HCT116 (cell line): ENCODE measurements around the gene GRIA1. TPM values are rescaled to one million over a fixed set of nuclear protein-coding genes. Genes with fewer than 3 reads are reported as not detected.

ENCODE experiments used
- ATAC-seq: fragments of 200-7000 bp; cut with Tn5 transposase; 2 replicates; pipeline ENCODE4 v1.9.1; 2020; ENCODE audit warnings: mild to moderate bottlenecking, moderate library complexity
- BruUV-seq: library from RNA; stranded (reverse); fragments of 400-500 nt; replicated peaks from 2 replicates; lab custom pipeline; 2021; lab: Mats Ljungman, UMichigan
- CTCF ChIA-PET: fragments of 300-600 bp; sonication (Branson Sonifier 250); formaldehyde crosslinking; loops from one replicate; lab custom pipeline; 2021; ENCODE audit warnings: antibody characterized with exemption; lab: Charles Lee
- POLR2A ChIA-PET: fragments of 300-600, 350-600 bp; sonication (Branson Sonifier 250); formaldehyde crosslinking; loops from one replicate; lab custom pipeline; 2021; ENCODE audit warnings: antibody characterized with exemption; lab: Charles Lee
- RAD21 ChIA-PET, 2 experiments: fragments of 300-600 bp; sonication (Branson Sonifier 250); formaldehyde crosslinking; loops; one replicate each; lab custom pipeline; 2023; ENCODE audit warnings: low total read pairs in 2 of 2; ENCODE audit not compliant: uncharacterized antibody in 2 of 2, unreplicated experiment in 2 of 2, low non-redundant PET in 1 of 2; lab: Charles Lee
- DNase-seq: peaks from one replicate; pipeline ENCODE4 v3.0.0-alpha.2; 2010; ENCODE audit warnings: low read depth, low spot score
- H2AFZ ChIP-seq: fragments of 200-600 bp; shearing (Covaris generic), sonication (generic); 2 replicates; pipeline ENCODE4 v1.6.1; 2017; ENCODE audit warnings: low read depth, mixed run types, mixed read lengths, antibody characterized with exemption, low read length; ENCODE audit not compliant: poor library complexity, severe bottlenecking
- H3K27ac ChIP-seq: 2 replicates; pipeline ENCODE4 v1.5.1; 2012; ENCODE audit warnings: low read depth, low read length
- H3K27me3 ChIP-seq: fragments of 200-600 bp; sonication (generic); 2 replicates; pipeline ENCODE4 v1.6.1; 2016; ENCODE audit warnings: mixed run types, low read length, mixed read lengths; ENCODE audit not compliant: insufficient read depth
- H3K36me3 ChIP-seq, 2 experiments: fragments of 200-500 bp in 1 of 2; fragments of 200-600 bp in 1 of 2; sonication (Bioruptor generic) in 1 of 2; sonication (generic) in 1 of 2; 2 replicates each; pipeline versions ENCODE4 v1.5.1 to v1.6.1; 2014 to 2016; ENCODE audit warnings: low read length in 2 of 2, inconsistent platforms in 1 of 2, mixed read lengths in 1 of 2, mixed run types in 1 of 2; ENCODE audit not compliant: insufficient read depth in 2 of 2, control insufficient read depth in 1 of 2
- H3K4me1 ChIP-seq, 2 experiments: fragments of 200-600 bp in 1 of 2; sonication (generic) in 1 of 2; 2 replicates each; pipeline versions ENCODE4 v1.5.1 to v1.6.1; 2012 to 2017; ENCODE audit warnings: low read length in 2 of 2, inconsistent platforms in 1 of 2, mild to moderate bottlenecking in 1 of 2, mixed read lengths in 1 of 2, mixed run types in 1 of 2, moderate library complexity in 1 of 2; ENCODE audit not compliant: insufficient read depth in 2 of 2, control insufficient read depth in 1 of 2
- H3K4me2 ChIP-seq: fragments of 200-600 bp; sonication (generic); 2 replicates; pipeline ENCODE4 v1.6.1; 2017; ENCODE audit warnings: mixed run types, low read length, mixed read lengths
- H3K4me3 ChIP-seq, 2 experiments: fragments of 200-600 bp in 1 of 2; sonication (generic) in 1 of 2; replicated peaks in 1 of 2; 2 replicates each; pipeline ENCODE4 v1.5.1; 2011 to 2016; ENCODE audit warnings: low read length in 2 of 2, control low read depth in 1 of 2, low read depth in 1 of 2, mild to moderate bottlenecking in 1 of 2, mixed read lengths in 1 of 2, mixed run types in 1 of 2
- H3K79me2 ChIP-seq: fragments of 200-600 bp; sonication (generic); 2 replicates; pipeline ENCODE4 v1.6.1; 2017; ENCODE audit warnings: mild to moderate bottlenecking, mixed run types, low read length, moderate library complexity, mixed read lengths; ENCODE audit not compliant: insufficient read depth
- H3K9ac ChIP-seq: fragments of 200-600 bp; sonication (generic); 2 replicates; pipeline ENCODE4 v1.6.1; 2016; ENCODE audit warnings: low read length, mixed read lengths
- H3K9me2 ChIP-seq: fragments of 200-600 bp; sonication (generic), shearing (Covaris generic); 2 replicates; pipeline ENCODE4 v1.6.1; 2017; ENCODE audit warnings: mixed run types, mild to moderate bottlenecking, moderate library complexity; ENCODE audit not compliant: insufficient read depth
- H3K9me3 ChIP-seq, 2 experiments: fragments of 200-500 bp in 1 of 2; fragments of 200-600 bp in 1 of 2; sonication (Bioruptor generic) in 1 of 2; sonication (generic) in 1 of 2; 2 replicates each; pipeline ENCODE4 v1.6.1; 2014 to 2017; ENCODE audit warnings: low read length in 2 of 2, mixed read lengths in 2 of 2, inconsistent platforms in 1 of 2, low read depth in 1 of 2, mild to moderate bottlenecking in 1 of 2, mixed run types in 1 of 2, moderate library complexity in 1 of 2; ENCODE audit not compliant: control insufficient read depth in 1 of 2, insufficient read depth in 1 of 2
- H4K20me1 ChIP-seq: fragments of 200-600 bp; sonication (generic), shearing (Covaris generic); 2 replicates; pipeline ENCODE4 v1.6.1; 2017; ENCODE audit warnings: mixed run types, mild to moderate bottlenecking, moderate library complexity; ENCODE audit not compliant: insufficient read depth
- CTCF ChIP-seq, 3 experiments: fragments of 200-600 bp in 1 of 3; sonication (generic) in 1 of 3; IDR thresholded peaks in 2 of 3; conservative IDR thresholded peaks in 1 of 3; 2 replicates each; pipeline ENCODE4 v1.5.1; 2012 to 2017; ENCODE audit warnings: low read depth in 2 of 3, low read length in 2 of 3, antibody characterized with exemption in 1 of 3, borderline replicate concordance in 1 of 3, control low read depth in 1 of 3, mild to moderate bottlenecking in 1 of 3, mixed read lengths in 1 of 3, mixed run types in 1 of 3, moderate library complexity in 1 of 3; ENCODE audit not compliant: insufficient read depth in 1 of 3
- ELF1 ChIP-seq: IDR thresholded peaks from 2 replicates; pipeline ENCODE4 v1.6.1; 2012; ENCODE audit warnings: low read depth, borderline replicate concordance
- FOSL1 ChIP-seq: IDR thresholded peaks from 2 replicates; pipeline ENCODE4 v1.6.1; 2012; ENCODE audit warnings: low read depth
- POLR2A ChIP-seq: IDR thresholded peaks from 2 replicates; pipeline ENCODE4 v1.7.0; 2011; ENCODE audit warnings: borderline replicate concordance; ENCODE audit not compliant: insufficient read depth, insufficient read length; ENCODE audit errors: extremely low read depth
- SP1 ChIP-seq: IDR thresholded peaks from 2 replicates; pipeline ENCODE4 v1.6.1; 2012; ENCODE audit warnings: low read depth
- ZFX ChIP-seq: fragments of 450-650 bp; IDR thresholded peaks from 2 replicates; pipeline ENCODE4 v1.6.1; 2017
- intact Hi-C: fragments of 100-400 bp; cut with micrococcal nuclease; formaldehyde crosslinking; loops from 2 replicates; pipeline ENCODE4 v1.10.0; 2022
- total RNA-seq: library from RNA; stranded (reverse); gene quantifications from one replicate; pipeline ENCODE4 v1.2.1, GENCODE V29; 2021; ENCODE audit not compliant: unreplicated experiment

The GRIA1 gene
- total RNA-seq, 1 experiment from 2014 or later: not detected

GRCh38 chr5:153533546-153533945 lies 43.1 kb downstream of the GRIA1 start:
- intact Hi-C loops: no loop called here
- no peak for ATAC-seq
- TF ChIP-seq POLR2A (no peak), ELF1 (no peak), ZFX (no peak), FOSL1 (no peak), CTCF (IDR thresholded peaks at IDR 0.05 in 2 of 3, conservative IDR thresholded peaks at IDR 0.05 in 1 of 3; ENCODE audit: borderline replicate concordance in 1 of 3, insufficient read depth in 1 of 3, low read depth in 2 of 3, low read length in 2 of 3) (no peak)
- no peaks in the 10 kb centered on the region for H3K79me2 ChIP-seq
- no peak overlapping the region for H3K4me2 ChIP-seq
- no peak overlapping the region for H3K9ac ChIP-seq
- BruUV-seq: no TSS peak
- ChIA-PET POLR2A (no interaction called here), CTCF (no interaction called here), RAD21 (no interaction called here)
- H3K36me3 ChIP-seq: no peaks in the 10 kb centered on the region
- no peaks in the 10 kb centered on the region; the same call in 1 of the 2 replicates for H3K9me2 ChIP-seq
- no peak overlapping the region for H3K4me3 ChIP-seq
- H3K9me3 ChIP-seq: no peaks in the 10 kb centered on the region
- H4K20me1 ChIP-seq: no peaks in the 10 kb centered on the region
- no peak overlapping the region for H3K27ac ChIP-seq
- no peaks in the 10 kb centered on the region; the same call in 1 of the 2 replicates for H3K27me3 ChIP-seq
- no peak overlapping the region for H2AFZ ChIP-seq
- no peaks in the 10 kb centered on the region for H3K4me1 ChIP-seq
- no peak for DNase-seq

- intact Hi-C loops: no loop called here
- TF ChIP-seq SP1: no peak
- H3K4me2 ChIP-seq: no peak overlapping the region
- CTCF ChIA-PET: no interaction called here
- H3K4me3 ChIP-seq: no peak overlapping the region
- no peak for ATAC-seq
- no peaks in the 10 kb centered on the region; the same call in 1 of the 2 replicates for H3K27me3 ChIP-seq
- no peaks in the 10 kb centered on the region for H3K36me3 ChIP-seq
- H3K4me1 ChIP-seq: no peaks in the 10 kb centered on the region
- POLR2A ChIA-PET: no interaction called here
- RAD21 ChIA-PET: no interaction called here
- H3K9me2 ChIP-seq: no peaks in the 10 kb centered on the region; the same call in 1 of the 2 replicates
- H2AFZ ChIP-seq: no peak overlapping the region
- H4K20me1 ChIP-seq: no peaks in the 10 kb centered on the region
- no peaks in the 10 kb centered on the region for H3K9me3 ChIP-seq
- H3K9ac ChIP-seq: no peak overlapping the region
- H3K79me2 ChIP-seq: no peaks in the 10 kb centered on the region
- BruUV-seq: no TSS peak
- no peak overlapping the region for H3K27ac ChIP-seq
- DNase-seq: no peak
Observed at GRCh38 chr5:153534102-153534501, 43.6 kb downstream of the GRIA1 start.
